Smooth muscle cell of the pulmonary artery (primary cell): Measurements from ENCODE around the gene NME5. TPM values are rescaled to one million over a fixed set of nuclear protein-coding genes. Genes with fewer than 3 reads are reported as not detected.

Experiments
- total RNA-seq: library from RNA; depleted of rRNA; stranded (reverse); fragments of >200 nt; gene quantifications from 2 replicates; pipeline ENCODE4 v1.2.3, GENCODE V29; 2014

Gene NME5, protein sequence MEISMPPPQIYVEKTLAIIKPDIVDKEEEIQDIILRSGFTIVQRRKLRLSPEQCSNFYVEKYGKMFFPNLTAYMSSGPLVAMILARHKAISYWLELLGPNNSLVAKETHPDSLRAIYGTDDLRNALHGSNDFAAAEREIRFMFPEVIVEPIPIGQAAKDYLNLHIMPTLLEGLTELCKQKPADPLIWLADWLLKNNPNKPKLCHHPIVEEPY
- 2.5 and 2.7 TPM in 2 replicates for total RNA-seq

GRCh38 chr5:138138949-138139780 lies at the start of gene NME5:
Gene NME5, minus strand, starts transcription at chr5:138139428. Its CDS starts 648 bp downstream, at chr5:138138780.

GRCh38 chr5:138178516-138179276 lies 39.5 kb upstream of the NME5 start, which contains the start of the genes BRD8 and KIF20A:
Gene BRD8, minus strand, starts transcription at chr5:138178630. Its CDS starts 16 bp downstream, at chr5:138178614.
Gene KIF20A, plus strand, starts transcription at chr5:138179112. Its CDS starts 569 bp downstream, at chr5:138179681.

DNA sequence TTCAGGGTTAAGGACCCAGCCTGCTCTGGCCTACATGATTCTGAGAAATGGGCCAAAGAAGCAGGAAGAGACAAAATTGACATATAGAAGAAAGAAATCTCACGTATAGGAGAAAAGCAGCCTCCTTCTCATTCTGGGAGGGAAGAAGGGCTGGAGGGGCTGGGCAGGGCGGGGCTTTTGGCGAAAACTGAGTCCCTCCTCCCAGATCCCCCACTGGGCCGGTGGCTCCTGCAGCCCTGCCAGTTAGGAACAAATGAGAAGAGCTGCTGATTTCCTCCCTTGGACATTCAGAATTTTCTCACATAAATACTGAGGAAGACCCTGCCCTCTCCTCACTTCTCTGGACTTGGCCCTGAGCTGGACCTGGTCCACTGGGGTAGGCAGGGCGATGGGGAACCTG lies 55.5 kb downstream of the NME5 start, which contains the start of gene WNT8A:
TSS of gene WNT8A (plus strand) at position 332 of the 400 bp plus-strand sequence. CDS start 95 bp downstream, outside the sequence.

Other genes starting within 250 kb of the NME5 start
- gene PKD2L2, start 250.0 kb downstream of the NME5 start, total RNA-seq: not detected in 2 replicates
- gene FAM13B, start 106.3 kb downstream of the NME5 start, total RNA-seq: 15.2 and 18.5 TPM in 2 replicates
- not detected in 2 replicates for gene WNT8A, start 55.4 kb downstream of the NME5 start, total RNA-seq
- 29.1 and 38.6 TPM in 2 replicates for gene BRD8, start 39.2 kb upstream of the NME5 start, total RNA-seq
- gene KIF20A, start 39.7 kb upstream of the NME5 start, total RNA-seq: 8.9 and 21.6 TPM in 2 replicates
- 19.5 and 21.6 TPM in 2 replicates for gene CDC23, start 73.9 kb upstream of the NME5 start, total RNA-seq
- 0.03 TPM in 1 of 2 replicates, not detected in the other for gene GFRA3, start 135.2 kb upstream of the NME5 start, total RNA-seq
- gene CDC25C, start 192.4 kb upstream of the NME5 start, total RNA-seq: 0.69 and 1.8 TPM in 2 replicates
- 26.6 and 28.0 TPM in 2 replicates for gene FAM53C, start 198.8 kb upstream of the NME5 start, total RNA-seq
- gene KDM3B, start 213.3 kb upstream of the NME5 start, total RNA-seq: 36.8 and 45.2 TPM in 2 replicates